Dedifferentiated amniotic fluid mesenchymal stem cell (primary cell): Measurements from ENCODE around the gene MATN1.

ENCODE experiments used
- DNase-seq: peaks from one replicate; pipeline ENCODE4 v3.0.0-alpha.2; 2016; ENCODE audit errors: extremely low spot score

MATN1 gene

DNA sequence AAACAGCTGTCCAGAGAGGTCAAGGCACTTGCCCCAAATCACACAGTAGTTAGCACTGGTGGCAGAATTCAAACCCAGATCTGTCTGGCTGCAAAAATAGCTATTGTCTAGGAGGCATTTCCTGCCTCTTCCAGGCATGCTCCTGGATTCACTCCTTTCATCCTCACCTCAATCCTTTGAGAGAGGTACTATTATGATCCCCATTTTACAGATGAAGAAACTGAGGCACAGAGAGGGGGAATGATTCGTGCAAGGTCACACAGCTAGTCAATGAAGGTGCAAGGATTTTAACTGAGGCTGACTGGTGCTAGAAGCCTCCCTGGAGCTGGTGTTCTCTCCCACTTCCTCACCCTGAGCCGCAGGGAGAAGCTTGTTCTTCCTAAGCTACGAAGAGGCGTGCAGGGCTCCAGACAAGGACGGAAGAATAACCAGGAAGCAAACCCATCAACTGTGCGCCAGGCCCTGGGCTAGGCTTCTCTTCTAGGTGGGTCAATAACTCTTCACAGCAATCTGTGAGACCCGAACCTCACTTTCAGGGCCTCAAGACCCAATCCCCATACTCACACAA lies 34.8 kb upstream of the MATN1 start:
- DNase-seq = no peak

DNA sequence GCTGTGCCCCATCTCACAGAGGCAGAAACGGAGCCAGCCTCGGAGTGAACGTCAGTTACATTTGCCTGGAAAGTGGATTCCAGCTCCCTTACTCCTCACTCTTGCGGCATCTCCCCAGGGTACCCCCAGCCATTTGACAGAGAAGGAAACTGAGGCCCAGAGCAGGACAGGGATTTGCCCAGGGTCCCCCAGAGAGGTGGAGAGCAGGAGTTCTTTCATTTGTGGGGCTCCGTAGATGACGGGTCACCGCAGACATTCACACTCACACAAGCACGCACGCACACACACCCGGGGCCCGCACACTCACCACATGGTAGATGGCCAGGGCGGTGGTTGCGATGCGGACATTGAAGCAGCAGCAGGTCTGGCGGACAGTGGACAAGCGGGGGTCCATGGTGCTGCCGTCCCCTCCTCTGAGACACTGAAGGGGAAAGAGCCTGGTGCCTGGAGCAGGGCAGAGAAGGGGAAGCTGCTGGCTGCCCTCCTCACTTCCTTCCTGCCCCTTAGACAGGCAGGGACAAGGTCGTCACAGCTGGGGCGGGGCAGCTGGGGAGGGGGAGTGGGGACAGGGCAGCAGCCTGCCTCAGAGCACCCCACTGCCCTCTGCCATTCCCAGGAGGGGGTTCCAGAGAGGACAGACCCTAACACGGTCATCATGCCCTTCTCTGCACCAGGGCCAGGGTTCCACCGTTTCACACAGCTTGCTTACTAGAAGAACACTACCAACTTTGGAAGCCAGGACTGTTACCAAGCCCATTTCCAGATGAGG lies 34.2 kb upstream of the MATN1 start, which contains the start of gene LAPTM5:
Gene LAPTM5 (minus strand): TSS at position 423 of the 769 bp plus-strand sequence. CDS start 29 bp downstream, at position 394.
- no peak for DNase-seq

DNA sequence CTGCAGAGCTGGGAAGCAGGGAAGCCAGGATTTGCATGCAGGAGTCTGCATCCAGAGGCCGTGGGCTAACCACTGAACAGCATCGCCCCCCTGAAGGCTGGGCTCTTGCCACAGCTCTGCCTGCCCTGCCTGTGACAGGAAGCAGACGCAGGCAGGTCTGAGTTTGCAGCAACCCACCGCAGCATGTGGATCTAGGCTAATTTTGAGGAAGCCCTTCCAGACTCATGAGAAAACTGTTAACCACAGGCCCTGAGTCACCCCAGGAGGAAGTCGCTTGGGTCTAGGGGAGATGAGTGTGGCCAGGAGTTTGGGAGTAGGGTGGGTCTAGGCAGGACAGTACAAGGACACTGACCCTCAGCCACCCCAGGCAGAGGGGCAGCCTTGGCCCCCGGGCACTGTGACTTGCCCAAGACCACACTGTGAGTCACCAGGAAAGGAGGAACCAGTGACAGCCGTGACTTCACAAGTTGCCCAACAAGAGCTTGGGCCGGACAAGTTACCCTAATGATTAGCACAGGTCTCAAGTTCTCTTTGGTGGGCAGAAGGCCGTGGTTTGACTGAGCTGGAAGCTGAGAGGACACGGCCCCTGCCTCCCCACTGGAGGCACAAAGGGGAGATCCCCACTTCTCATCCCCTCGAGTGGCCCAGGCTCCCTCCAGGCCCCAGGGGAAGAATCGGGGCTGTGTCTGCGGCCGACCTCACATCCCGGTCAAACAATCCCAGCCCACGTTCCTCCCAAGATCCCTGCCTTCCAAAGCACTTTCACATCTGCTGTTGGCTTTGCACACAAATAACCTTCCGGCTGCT lies 33.4 kb upstream of the MATN1 start:
- peak; percentile 26 for DNase-seq

DNA sequence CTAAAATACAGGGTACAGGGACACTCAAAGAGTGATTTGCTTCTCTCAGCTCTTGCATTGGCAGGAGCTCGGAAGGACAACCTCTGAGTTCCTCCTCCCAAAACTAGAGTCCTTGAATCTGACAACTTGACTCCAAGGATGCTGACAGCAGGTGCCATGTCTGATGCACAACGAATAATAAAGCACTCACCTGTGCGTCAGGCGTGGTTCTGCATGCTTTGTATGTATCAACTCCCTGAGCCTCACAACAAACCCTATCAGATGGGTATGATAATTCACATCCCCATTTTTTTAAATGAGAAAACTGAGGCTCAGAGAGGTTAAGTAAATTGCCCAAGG lies 32.8 kb upstream of the MATN1 start:
- no peak for DNase-seq

DNA sequence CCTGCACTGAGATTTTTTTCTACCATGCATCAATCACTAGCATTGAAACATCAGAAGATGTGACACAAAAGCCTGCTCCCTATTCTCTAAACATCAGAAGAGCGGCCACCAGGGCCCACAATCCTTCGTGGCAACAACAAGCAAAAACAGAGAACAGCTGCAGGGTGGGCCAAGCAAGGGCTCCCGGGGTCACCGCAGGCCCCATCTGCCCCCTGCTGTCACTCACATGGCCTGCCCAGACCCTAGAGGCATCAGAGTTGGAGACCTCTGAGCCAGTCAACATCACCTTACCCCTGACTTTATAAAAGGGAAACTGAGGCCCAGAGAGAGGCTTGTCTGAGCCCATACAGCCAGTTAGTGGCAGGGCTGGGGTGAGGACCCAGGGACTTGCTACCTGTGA lies 32.4 kb upstream of the MATN1 start:
- no peak for DNase-seq

DNA sequence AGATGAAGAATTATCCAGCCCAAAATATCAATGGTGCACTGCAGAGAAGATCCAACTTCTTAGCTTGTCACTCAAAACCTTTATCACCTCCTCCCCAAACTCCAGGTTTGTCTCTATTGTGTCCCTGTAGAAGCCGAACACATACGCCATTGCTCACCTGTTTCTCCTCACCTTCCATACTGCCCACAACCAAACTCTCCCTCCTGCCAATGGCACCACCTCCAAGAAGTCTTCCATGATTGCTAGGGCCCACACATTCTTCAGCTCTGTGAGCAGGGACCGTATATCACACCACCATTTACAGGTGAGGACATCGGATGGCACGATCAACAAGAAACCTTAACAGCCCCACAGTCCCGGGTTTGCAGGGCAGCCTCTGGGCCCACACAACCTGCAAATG lies 31.9 kb upstream of the MATN1 start:
- DNase-seq = no peak

DNA sequence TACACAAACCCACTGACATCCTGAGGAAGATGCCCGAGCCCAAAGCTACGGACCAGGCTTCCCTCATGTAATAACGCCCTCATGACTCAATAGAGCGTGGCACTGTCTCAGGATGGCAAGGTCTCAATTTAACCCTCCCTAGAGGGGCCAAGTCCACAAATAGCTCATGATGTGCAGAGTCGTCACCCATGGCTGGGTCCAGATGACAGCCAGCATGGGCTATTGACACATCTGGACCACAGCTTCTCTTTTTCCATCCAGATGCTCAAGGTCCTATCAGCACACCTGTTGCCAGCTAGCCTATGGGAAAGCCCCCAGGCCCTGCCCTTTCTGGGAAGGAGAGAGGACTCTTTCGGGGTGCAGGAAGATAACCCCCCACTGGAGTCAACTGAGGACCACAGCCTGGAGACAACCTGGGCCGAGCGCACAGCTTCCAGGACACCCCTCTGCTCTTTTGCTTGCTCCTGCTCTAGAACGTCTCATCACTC lies 31.3 kb upstream of the MATN1 start:
- DNase-seq = no peak

DNA sequence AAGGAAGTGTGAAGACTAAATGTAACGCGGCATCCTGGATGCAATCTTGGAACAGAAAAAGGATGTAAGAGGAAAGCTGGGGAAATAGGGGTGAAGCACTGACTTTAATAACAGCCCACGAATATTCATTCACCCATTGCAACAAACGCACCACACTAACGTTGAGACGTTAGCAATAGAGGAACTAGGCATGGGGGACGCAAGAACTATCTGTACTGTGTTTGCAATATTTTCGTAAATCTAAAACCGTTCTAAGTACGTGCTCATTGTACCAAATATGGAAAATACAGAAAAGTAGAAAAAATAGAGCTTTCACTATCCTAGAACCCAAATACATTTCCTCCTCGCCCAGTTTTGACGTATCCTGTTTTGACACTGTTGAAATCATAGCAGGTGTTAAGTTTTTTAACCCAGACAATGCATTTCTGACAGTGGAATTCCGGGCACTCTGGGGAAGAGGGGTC lies 30.3 kb upstream of the MATN1 start:
- DNase-seq = no peak

DNA sequence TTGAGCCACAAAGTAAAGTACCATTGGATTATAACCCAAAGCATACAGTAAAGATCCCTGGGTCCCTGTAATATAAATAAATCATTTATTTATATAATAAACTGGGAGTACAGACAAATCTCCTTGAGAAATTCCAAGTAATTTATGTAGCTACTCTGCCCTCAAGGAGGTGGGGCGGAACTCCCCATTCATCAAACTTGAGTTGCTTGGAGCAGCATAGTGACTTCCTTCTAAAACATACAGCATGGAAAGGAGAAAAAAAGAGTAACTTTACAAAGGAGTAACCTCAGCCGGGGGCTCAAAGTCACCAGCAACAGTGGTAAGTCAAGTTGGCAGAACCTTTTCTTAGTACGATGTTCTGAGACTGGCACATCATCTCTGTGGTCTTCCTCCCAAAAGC lies 29.7 kb upstream of the MATN1 start:
- DNase-seq = no peak

DNA sequence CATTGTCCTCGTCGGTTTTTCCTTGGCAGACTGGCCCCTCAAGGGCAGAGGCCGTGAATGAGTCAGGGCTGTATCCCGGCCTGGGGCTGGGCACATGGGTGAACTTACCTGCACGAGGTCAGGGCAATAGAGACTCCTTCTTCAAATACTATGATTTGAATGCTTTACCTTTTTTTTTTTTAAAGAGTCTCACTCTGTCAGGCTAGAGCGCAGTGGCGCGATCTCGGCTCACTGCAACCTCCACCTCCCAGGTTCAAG lies 29.2 kb upstream of the MATN1 start:
- DNase-seq = no peak

DNA sequence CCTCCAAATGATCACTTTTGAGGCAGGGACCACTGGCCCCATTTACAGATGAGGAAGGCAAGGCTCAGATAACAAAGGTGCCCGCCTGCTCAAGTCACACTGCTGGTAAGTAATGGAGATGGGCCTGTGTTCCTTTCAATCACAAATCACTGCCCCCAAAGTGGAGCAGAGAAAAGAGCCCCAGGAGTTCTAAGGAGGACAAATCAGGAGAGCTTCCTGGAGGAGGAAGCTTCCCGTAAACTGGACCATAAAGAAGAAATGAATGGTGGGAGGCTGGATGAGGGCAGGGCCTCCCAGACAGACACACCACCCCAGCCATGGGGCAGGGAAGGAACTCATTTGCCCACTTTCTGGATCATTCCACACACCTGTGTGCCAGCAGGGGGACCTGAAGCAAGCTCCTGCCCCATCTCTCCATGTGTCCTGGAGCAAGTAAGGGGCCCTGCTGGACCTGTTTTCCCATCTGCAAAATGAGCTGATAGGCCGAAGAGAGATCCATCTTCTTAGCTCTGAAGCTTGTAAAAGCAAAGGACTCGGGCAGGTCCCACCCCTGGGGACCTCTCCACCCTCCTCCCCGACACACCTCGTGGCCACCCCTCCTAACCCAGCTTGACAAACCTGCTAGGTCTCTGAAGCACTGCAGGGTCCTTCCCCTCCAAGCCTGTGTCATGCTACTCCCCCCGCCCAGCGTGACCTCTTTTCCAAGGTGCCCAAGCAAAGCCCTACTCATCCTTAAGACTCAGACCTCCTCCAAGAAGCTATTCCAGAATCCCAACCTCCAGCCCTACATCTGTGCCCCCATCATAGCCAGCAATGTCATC lies 28.7 kb upstream of the MATN1 start:
- DNase-seq = no peak

DNA sequence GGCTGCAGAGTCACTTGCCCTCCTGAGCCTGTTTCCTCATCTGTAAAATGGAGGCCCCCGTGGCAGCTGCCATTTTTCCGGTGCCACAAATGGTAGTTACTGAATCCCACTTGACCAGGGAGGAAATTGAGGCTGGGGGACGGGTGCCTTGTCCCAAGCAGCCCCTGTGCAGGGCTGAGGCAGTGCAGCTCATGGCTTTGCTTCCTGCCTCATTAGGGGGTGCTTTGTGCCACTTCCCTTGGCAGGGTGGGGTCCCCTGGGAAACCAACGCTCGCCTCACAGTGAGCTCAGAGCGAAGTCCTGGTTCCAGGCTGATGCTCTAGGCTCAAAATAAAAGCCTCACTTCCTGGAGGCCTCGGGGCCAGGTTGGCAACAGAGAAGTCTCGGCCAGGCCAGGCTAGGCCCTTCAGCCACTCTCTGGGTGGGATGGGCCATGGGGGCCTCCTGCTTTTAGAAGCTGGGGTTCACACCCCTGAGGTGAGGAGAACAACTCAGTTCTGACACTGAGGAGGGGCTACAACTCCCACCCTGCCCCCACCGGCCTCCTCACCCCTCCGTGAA lies 27.4 kb upstream of the MATN1 start:
- DNase-seq = no peak

DNA sequence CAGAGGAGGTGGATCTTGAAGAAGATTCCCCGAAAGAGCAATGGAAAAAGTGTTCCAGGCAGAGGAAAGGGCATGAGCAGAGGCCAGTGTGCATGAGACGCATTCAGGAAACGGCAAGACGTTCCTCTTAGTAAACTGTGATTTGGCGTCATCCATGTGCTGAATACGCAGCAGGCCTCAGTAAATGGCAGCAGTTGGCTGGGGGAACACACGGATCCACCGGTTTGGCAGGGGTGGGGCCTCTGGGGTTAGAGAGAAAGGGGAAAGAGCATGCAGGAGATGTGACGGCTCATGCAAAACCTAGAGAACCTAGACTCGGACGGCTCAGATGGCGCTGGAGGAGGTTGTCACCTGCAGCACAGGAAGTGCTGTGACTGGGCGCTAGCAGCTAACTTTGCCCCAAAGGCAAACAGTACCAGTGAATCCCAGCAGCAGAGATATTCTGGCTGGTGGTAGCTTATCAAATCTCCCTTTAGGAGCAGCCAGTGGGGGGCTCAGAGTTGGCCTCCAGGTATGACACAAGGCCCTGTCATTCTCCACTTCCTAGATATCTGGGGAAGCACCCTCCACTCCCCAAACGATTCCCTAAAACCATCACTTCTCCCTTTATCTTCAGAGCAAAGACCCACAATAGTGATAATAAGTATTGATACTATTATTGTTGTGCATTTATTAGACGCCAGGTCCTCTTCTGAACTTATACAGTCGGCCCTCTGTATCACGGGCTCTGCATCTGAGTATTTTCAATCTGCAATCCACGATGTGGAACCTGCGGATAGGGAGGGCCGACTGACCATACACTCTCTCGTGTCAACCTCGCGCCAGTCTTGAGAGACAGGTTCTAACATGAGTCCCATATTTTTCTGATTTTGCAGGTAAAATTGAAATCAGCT lies 26.6 kb upstream of the MATN1 start:
- no peak for DNase-seq

DNA sequence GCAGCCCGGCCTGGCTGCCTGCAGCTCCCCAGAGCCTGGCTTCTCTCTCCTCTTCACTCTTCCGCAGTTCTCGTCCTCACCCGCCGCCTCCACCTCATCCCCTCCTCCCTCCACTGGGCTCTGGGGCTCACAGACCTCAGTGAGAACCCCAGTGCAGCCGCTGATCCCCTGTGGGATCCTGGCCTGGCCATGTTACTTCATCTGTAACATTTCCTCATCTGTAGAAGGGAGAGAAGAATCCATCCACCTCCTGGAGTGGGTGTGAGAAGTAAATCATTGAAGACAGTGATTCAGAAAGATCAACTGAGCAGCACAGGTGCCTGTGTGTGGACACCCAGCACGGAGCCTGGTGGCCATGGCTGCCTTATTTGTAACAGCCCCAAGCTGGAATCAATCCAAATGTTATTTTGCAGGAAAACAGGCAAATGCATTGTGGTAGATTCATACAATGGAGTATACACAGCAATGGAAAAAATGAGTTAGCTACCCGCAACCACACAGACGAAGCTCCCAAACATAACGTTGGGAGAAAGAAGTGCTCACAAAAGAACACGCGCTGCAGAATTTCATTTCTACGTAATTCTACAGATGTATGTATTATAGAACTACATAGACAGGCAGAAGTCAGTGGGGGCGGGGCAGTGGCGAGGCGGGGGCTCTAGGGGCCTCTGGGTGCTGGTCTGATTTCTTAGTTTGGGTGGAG lies 25.5 kb upstream of the MATN1 start:
- no peak for DNase-seq

DNA sequence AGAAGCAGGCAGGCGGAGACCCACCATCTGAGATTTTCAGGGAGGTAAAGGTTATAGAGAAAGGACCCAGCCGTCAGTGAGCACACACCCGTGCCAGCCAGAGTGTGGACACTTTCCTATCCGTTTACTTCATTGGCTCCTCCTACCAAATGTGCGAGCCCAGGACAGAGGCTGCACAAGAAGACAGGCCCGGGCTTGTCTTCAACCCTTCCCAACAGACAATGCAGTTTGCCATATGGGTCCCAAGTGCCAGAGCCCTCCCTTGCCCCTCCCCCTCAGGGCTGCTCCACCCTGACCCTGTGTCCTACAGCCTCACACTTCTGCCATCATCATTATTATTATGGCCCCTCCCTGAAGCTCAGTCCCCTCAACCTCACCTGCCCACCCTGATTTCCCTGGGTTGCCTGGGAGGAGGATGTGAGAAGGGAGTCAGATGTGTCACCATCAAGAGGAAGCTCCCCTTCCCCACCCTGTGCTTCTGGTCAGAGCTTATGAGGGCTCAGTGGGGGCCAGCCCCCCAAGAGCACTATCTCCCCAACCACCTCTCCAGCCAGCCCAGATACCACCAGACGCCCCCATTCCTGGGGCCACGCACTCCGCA lies 24.8 kb upstream of the MATN1 start:
- no peak for DNase-seq

DNA sequence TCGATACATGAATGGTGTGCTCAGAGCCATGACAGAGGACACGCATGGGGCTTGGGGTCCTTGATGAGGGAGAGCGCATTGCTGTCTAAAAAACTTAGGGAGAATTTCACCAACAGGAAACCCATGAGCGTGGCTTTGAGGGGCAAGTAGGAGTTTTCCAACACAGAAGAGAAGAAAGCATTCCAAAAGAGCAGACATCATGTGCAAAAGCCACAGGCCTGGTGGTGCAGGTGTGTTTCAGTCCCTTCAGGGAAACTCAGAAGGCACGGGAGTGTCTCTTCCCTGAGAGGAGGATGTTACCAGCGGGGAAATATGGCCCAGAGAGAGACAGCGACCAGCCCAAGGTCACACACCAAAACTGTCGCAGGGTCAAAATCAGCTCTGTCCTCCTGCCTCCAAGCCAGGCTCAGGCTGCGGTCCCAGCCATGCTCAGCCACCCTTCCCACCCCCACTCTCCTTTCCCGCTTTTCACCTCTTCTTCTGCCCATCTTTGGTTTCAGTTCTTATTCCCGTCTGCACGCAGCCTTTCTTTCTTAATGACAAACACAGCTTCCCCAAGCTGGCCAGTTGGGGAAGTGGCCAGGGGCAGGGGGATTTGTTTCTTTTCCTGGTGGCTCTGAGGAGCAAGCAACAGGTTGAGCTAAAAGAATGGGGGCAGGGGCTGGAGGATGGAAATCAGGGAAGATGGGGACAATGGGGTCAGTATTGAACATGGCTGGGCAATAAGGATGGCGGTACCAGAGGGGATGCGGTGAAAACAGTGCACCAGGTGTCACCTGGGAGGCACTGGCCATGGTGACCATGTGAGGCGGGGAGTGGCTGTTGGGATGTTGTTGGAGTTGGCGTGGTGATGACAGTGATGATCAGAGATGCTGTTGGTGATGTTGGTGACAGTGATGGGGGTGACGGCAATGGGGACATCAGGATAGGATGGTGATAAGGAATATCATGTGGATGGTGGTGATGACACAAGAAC lies 23.9 kb upstream of the MATN1 start:
- DNase-seq = no peak

DNA sequence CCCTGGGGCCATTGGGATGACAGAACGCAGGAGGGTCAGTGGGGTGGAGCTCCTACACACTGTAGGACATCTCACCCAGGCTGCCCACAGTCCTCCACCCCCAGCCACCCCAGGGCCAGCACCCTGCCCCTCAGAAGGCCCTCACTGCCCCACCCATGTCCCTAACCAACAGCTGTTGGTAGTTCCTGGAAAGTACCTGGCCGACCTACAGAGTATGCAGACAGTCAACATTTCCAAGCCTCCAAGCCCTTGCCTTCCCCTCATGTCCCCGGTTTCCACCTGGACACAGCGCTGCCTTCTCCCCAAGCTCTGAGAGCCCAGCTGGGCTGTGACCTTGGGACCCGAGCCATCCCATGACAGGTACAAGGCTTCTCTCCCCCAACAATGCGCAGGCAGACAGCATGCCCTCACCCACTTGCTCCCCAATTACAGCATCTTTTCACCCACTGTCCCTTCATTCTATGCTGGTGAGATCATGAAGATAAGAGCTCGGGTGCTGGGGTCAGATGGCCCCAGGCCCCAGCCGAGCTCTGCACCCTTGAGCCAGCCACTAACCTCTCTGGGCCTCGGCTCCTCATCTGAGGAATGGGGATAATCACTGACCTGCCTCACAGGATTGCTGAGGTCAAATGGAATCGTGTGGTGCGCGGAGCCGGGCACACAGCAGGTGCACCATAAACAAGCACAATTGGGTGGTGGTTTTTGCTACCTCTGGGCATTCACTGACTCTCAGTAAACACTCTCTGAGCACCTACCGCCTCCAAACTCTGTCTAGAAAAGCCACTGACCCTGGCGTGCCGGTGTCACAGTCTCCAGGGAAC lies 23.0 kb upstream of the MATN1 start:
- no peak for DNase-seq

DNA sequence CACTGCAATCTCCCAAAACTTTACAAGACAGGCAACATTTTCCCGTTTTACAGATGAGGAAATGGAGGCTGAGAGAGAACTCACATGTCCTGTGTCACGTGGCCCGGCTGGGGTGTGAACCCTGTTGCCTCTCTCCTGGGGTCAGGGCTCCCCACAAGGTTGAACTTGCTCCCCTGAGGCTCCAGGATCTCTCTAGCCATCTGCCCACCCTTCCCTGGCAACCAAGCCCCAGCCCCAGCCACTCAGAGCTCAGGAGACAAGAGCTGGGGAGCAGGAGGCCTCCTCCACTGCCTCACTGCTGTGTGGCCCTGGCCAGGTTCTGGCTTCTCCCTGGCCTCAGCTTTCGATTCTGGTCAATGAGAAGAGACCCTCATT lies 22.4 kb upstream of the MATN1 start:
- DNase-seq = no peak
